Keratinocyte (primary cell): Measurements from ENCODE around the gene NME9. TPM values are rescaled to one million over a fixed set of nuclear protein-coding genes. Genes with fewer than 3 reads are reported as not detected.

Experiments
- DNase-seq: peaks from one replicate; pipeline ENCODE4 v3.0.0-alpha.2; 2011; ENCODE audit warnings: low read depth, missing footprints, low spot score
- FAIRE-seq: peaks from 2 replicates; lab custom pipeline; 2011; peaks lifted over from hg19 to GRCh38; lab: Jason Lieb, UNC
- H2AFZ ChIP-seq: 2 replicates; pipeline ENCODE4 v1.6.0; 2012; ENCODE audit warnings: low read length, control low read depth, inconsistent platforms; ENCODE audit not compliant: control insufficient read depth
- H3K27ac ChIP-seq: 2 replicates; pipeline ENCODE4 v1.5.1; 2011; ENCODE audit warnings: low read length; ENCODE audit not compliant: control insufficient read depth, insufficient read depth
- H3K27me3 ChIP-seq: 3 replicates; pipeline ENCODE4 v1.6.0; 2011; ENCODE audit warnings: low read length; ENCODE audit not compliant: control insufficient read depth, insufficient read depth; ENCODE audit errors: extremely low read depth
- H3K36me3 ChIP-seq, 2 experiments: 2 replicates in 1 of 2; 3 replicates in 1 of 2; pipeline ENCODE4 v1.5.1; 2011; ENCODE audit warnings: low read length in 2 of 2, mild to moderate bottlenecking in 1 of 2; ENCODE audit not compliant: control insufficient read depth in 2 of 2, insufficient read depth in 2 of 2; ENCODE audit errors: extremely low read depth in 1 of 2
- H3K4me1 ChIP-seq: 3 replicates; pipeline ENCODE4 v1.5.1; 2011; ENCODE audit warnings: low read length; ENCODE audit not compliant: control insufficient read depth, insufficient read depth; ENCODE audit errors: extremely low read depth
- H3K4me2 ChIP-seq: 3 replicates; pipeline ENCODE4 v1.6.0; 2011; ENCODE audit warnings: low read depth, low read length; ENCODE audit not compliant: control insufficient read depth, insufficient read depth; ENCODE audit errors: extremely low read depth
- H3K4me3 ChIP-seq, 3 experiments: fragments of 200-600 bp in 1 of 3; sonication (generic) in 1 of 3; 2 replicates in 2 of 3; 3 replicates in 1 of 3; pipeline ENCODE4 v1.5.1; 2011 to 2016; ENCODE audit warnings: low read length in 3 of 3, mild to moderate bottlenecking in 3 of 3, control low read depth in 2 of 3, inconsistent platforms in 1 of 3, low read depth in 1 of 3, mixed read lengths in 1 of 3, mixed run types in 1 of 3, moderate library complexity in 1 of 3; ENCODE audit not compliant: control insufficient read depth in 2 of 3, insufficient read depth in 2 of 3; ENCODE audit errors: extremely low read depth in 1 of 3
- H3K79me2 ChIP-seq: 2 replicates; pipeline ENCODE4 v1.6.0; 2012; ENCODE audit warnings: low read length; ENCODE audit not compliant: control insufficient read depth, insufficient read depth
- H3K9ac ChIP-seq: 3 replicates; pipeline ENCODE4 v1.6.0; 2011; ENCODE audit warnings: low read length; ENCODE audit not compliant: control insufficient read depth, insufficient read depth; ENCODE audit errors: extremely low read depth
- H3K9me1 ChIP-seq: 3 replicates; pipeline ENCODE4 v1.6.0; 2011; ENCODE audit warnings: low read length; ENCODE audit not compliant: control insufficient read depth, insufficient read depth; ENCODE audit errors: extremely low read depth
- H3K9me3 ChIP-seq: 2 replicates; pipeline ENCODE4 v1.5.1; 2012; ENCODE audit warnings: low read depth, low read length; ENCODE audit not compliant: control insufficient read depth
- H4K20me1 ChIP-seq: 3 replicates; pipeline ENCODE4 v1.6.0; 2011; ENCODE audit warnings: low read length; ENCODE audit not compliant: control insufficient read depth, insufficient read depth; ENCODE audit errors: extremely low read depth
- CTCF ChIP-seq, 3 experiments: IDR thresholded peaks in 1 of 3; conservative IDR thresholded peaks in 1 of 3; optimal IDR thresholded peaks in 1 of 3; 2 replicates in 2 of 3; 3 replicates in 1 of 3; pipeline versions ENCODE3 to v1.5.1; 2011; ENCODE audit warnings: low read length in 3 of 3, mild to moderate bottlenecking in 3 of 3, moderate library complexity in 2 of 3, control low read depth in 1 of 3, inconsistent platforms in 1 of 3; ENCODE audit not compliant: insufficient read depth in 2 of 3; ENCODE audit errors: extremely low read depth in 1 of 3
- EZH2 ChIP-seq: IDR thresholded peaks from one replicate; pipeline ENCODE4 v1.6.1; 2012; ENCODE audit warnings: inconsistent platforms, mild to moderate bottlenecking, low read length, moderate library complexity
- dilution Hi-C: fragments of 300-500 bp; cut with MboI; formaldehyde crosslinking; loops from one replicate; pipeline ENCODE4 v1.7.0; 2020; ENCODE audit warnings: low sequenced_read_pairs; ENCODE audit not compliant: extremely low pct_ligation_motif_present
- polyA plus RNA-seq, 5 experiments: library from polyadenylated mRNA; depleted of rRNA in 3 of 5; stranded (reverse) in 3 of 5; stranded (forward) in 1 of 5; unstranded in 1 of 5; fragments of >200 nt; gene quantifications; 1 replicate in 1 of 5; 2 replicates in 3 of 5; 3 replicates in 1 of 5; pipeline versions ENCODE4 v1.2.1 to v1.2.3, GENCODE V29; 2011 to 2012; ENCODE audit warnings: missing spikeins in 2 of 5, low read depth in 1 of 5, low replicate concordance in 1 of 5

NME9 gene
- polyA plus RNA-seq, 1 donor (not counting 4 experiments of a cell fraction or from before 2014, with no cell fraction given), result 0.05 TPM

- Histone ChIP-seq H3K4me2 (no peak overlapping the region), H3K36me3 (no peaks in the 10 kb centered on the region), H3K79me2 (no peaks in the 10 kb centered on the region), H3K4me1 (no peaks in the 10 kb centered on the region), H2AFZ (no peak overlapping the region), H4K20me1 (no peaks in the 10 kb centered on the region), H3K27me3 (peaks cover 3% of the 10 kb centered on the region), H3K4me3 (no peak overlapping the region), H3K9ac (no peak overlapping the region), H3K9me1 (no peaks in the 10 kb centered on the region), H3K9me3 (no peaks in the 10 kb centered on the region), H3K27ac (no peak overlapping the region)
- FAIRE-seq (no peak), DNase-seq (no peak)
- TF ChIP-seq CTCF (optimal IDR thresholded peaks at IDR 0.05 in 1 of 3, IDR thresholded peaks at IDR 0.05 in 1 of 3, conservative IDR thresholded peaks at IDR 0.05 in 1 of 3; ENCODE audit: extremely low read depth in 1 of 3, insufficient read depth in 2 of 3, low read length in 3 of 3) (no peak), EZH2 (no peak)
- dilution Hi-C loops, result no loop called here
Observed at GRCh38 chr3:138334608-138335007, 5.0 kb upstream of the NME9 start.

- Histone ChIP-seq H3K36me3 (no peaks in the 10 kb centered on the region), H3K27me3 (peaks cover 3% of the 10 kb centered on the region), H3K9me3 (no peaks in the 10 kb centered on the region), H3K9me1 (no peaks in the 10 kb centered on the region), H3K9ac (no peak overlapping the region), H3K27ac (no peak overlapping the region), H2AFZ (no peak overlapping the region), H3K4me2 (no peak overlapping the region), H3K4me1 (peaks cover 18% of the 10 kb centered on the region), H3K4me3 (no peak overlapping the region), H3K79me2 (no peaks in the 10 kb centered on the region), H4K20me1 (no peaks in the 10 kb centered on the region)
- dilution Hi-C loops, result no loop called here
- FAIRE-seq (no peak), DNase-seq (no peak)
- TF ChIP-seq CTCF (optimal IDR thresholded peaks at IDR 0.05 in 1 of 3, IDR thresholded peaks at IDR 0.05 in 1 of 3, conservative IDR thresholded peaks at IDR 0.05 in 1 of 3; ENCODE audit: extremely low read depth in 1 of 3, insufficient read depth in 2 of 3, low read length in 3 of 3) (peak in 2 of 3 experiments; percentile 46 to 60), EZH2 (no peak)
Observed at GRCh38 chr3:138332472-138333073, 2.9 kb upstream of the NME9 start.
